Fibroblast of lung (primary cell): ENCODE results near the gene TCP11L2.

Experiments
- CTCF ChIP-seq, 2 donors: IDR thresholded peaks in 1 of 2; conservative IDR thresholded peaks in 1 of 2; 1 replicate in 1 of 2; 2 replicates in 1 of 2; pipeline ENCODE4 v1.5.1; 2011 to 2012; ENCODE audit warnings: low read length in 2 of 2, control low read depth in 1 of 2, inconsistent platforms in 1 of 2, low read depth in 1 of 2, mild to moderate bottlenecking in 1 of 2
- EZH2 ChIP-seq: IDR thresholded peaks from 2 replicates; pipeline ENCODE4 v1.5.1; 2012; ENCODE audit warnings: low read length, control low read depth, mild to moderate bottlenecking; ENCODE audit errors: missing control alignments

GRCh38 chr12:106369624-106370346, 67.3 kb downstream of the TCP11L2 start:
- TF ChIP-seq CTCF (conservative IDR thresholded peaks at IDR 0.05 in 1 of 2, IDR thresholded peaks at IDR 0.05 in 1 of 2; ENCODE audit: low read depth in 1 of 2, low read length in 2 of 2) (no peak), EZH2 (no peak)
